Right lobe of liver (tissue), 6 donors: ENCODE data around the gene CUEDC1. TPM values are rescaled to one million over a fixed set of nuclear protein-coding genes. Genes with fewer than 3 reads are reported as not detected.

Experiments used
- ATAC-seq, 4 donors: fragments of 200-7000 bp; cut with Tn5 transposase; one replicate each; pipeline ENCODE4 v1.9.1; 2020; ENCODE audit warnings: mild to moderate bottlenecking in 4 of 4, moderate library complexity in 4 of 4
- DNase-seq, 3 donors: peaks; one replicate each; pipeline ENCODE4 v3.0.0-alpha.2; 2020
- H3K27ac ChIP-seq, 3 donors: fragments of 200-600 bp; one replicate each; pipeline ENCODE4 v1.8.0; 2022
- H3K27me3 ChIP-seq, 2 donors: fragments of 200-600 bp; one replicate each; pipeline ENCODE4 v1.8.0; 2022
- H3K36me3 ChIP-seq, 4 donors: fragments of 200-600 bp; sonication (generic) in 1 of 4; one replicate each; pipeline versions ENCODE4 v1.5.1 to v1.8.0; 2017 to 2022; ENCODE audit warnings: control low read depth in 1 of 4
- H3K4me1 ChIP-seq, 4 donors: fragments of 200-600 bp; sonication (generic) in 1 of 4; one replicate each; pipeline versions ENCODE4 v1.5.1 to v1.8.0; 2017 to 2022; ENCODE audit warnings: control low read depth in 1 of 4
- H3K4me3 ChIP-seq, 3 donors: fragments of 200-600 bp; one replicate each; pipeline ENCODE4 v1.8.0; 2022
- H3K9me3 ChIP-seq, 4 donors: fragments of 200-600 bp; sonication (generic) in 1 of 4; one replicate each; pipeline versions ENCODE4 v1.5.1 to v1.8.0; 2017 to 2022; ENCODE audit warnings: control low read depth in 1 of 4
- CTCF ChIP-seq, 4 donors: fragments of 200-600 bp in 3 of 4; fragments of 450-650 bp in 1 of 4; IDR thresholded peaks; one replicate each; pipeline versions ENCODE4 v1.5.1 to v1.8.0; 2016 to 2022; ENCODE audit warnings: antibody characterized with exemption in 4 of 4, mild to moderate bottlenecking in 2 of 4
- POLR2A ChIP-seq: fragments of 450-650 bp; IDR thresholded peaks from one replicate; pipeline ENCODE4 v1.6.1; 2017; ENCODE audit warnings: antibody characterized with exemption, mild to moderate bottlenecking
- WGBS: methylation state at CpG from one replicate; pipeline ENCODE4 v1.1.6; 2018; ENCODE audit warnings: low coverage, low lambda C conversion rate; ENCODE audit not compliant: insufficient coverage; ENCODE audit errors: missing lambda C conversion rate; 5-methylcytosine and 5-hydroxymethylcytosine counted together
- intact Hi-C, 2 donors: fragments of 100-400 bp; cut with DNase I; formaldehyde crosslinking; loops; one replicate each; pipeline versions ENCODE4 v1.11.2 to v1.14.1; 2022
- total RNA-seq, 6 experiments: library from RNA; depleted of rRNA in 2 of 6; stranded (reverse); fragments of >200 nt in 2 of 6; fragmentation: NEBNext Ultra II Directional in 3 of 6; extraction: Animal tissue kit (Norgen Biotek cat#: 25700) in 3 of 6; gene quantifications; one replicate each; pipeline versions ENCODE4 v1.1.0 to v1.2.4, GENCODE V29; 2016 to 2023
- donor health status: DM: no; HTN: yes; CAD: no.
- donor health status: DM: no; HTN: no; CAD: no.
- donor health status: DM: no; HTN: no; CAD: no.
- donor health status: DM: no; HTN: yes; CAD: no.
- donor health status: DM: no; HTN: yes; CAD: no.

The CUEDC1 gene
- total RNA-seq, 6 experiments from 2014 or later: 4.0 to 8.5 (median 5.5) TPM

GRCh38 chr17:57868910-57869616 lies 86.1 kb downstream of the CUEDC1 start:
- no peak overlapping the region for H3K27ac ChIP-seq
- ATAC-seq (no peak), DNase-seq (no peak)
- no peaks in the 10 kb centered on the region for H3K27me3 ChIP-seq
- no peaks in the 10 kb centered on the region for H3K4me1 ChIP-seq
- no peaks in the 10 kb centered on the region for H3K9me3 ChIP-seq
- WGBS: 83% methylated on average over 4 of the region's 13 CpGs
- intact Hi-C loops: loop anchor here (10.0 kb wide), 2 partner anchors 126 to 246 kb away; no protein-coding TSS in a partner anchor
- H3K4me3 ChIP-seq: no peak overlapping the region
- TF ChIP-seq CTCF (IDR thresholded peaks at IDR 0.05) (no peak), POLR2A (no peak)
- no peaks in the 10 kb centered on the region for H3K36me3 ChIP-seq

GRCh38 chr17:57868007-57868909 lies 87.0 kb downstream of the CUEDC1 start:
- Histone ChIP-seq H3K27me3 (no peaks in the 10 kb centered on the region), H3K4me3 (no peak overlapping the region), H3K36me3 (no peaks in the 10 kb centered on the region), H3K4me1 (no peaks in the 10 kb centered on the region), H3K27ac (no peak overlapping the region), H3K9me3 (no peaks in the 10 kb centered on the region)
- WGBS: 32% methylated on average over 10 of the region's 23 CpGs
- TF ChIP-seq CTCF (IDR thresholded peaks at IDR 0.05) (no peak), POLR2A (no peak)
- intact Hi-C loops: loop anchor here (10.0 kb wide), 2 partner anchors 127 to 247 kb away; no protein-coding TSS in a partner anchor
- ATAC-seq: peak in 3 of 4 donors; percentile 40 to 70 (median 51)
- no peak for DNase-seq

GRCh38 chr17:57867126-57867525 lies 88.1 kb downstream of the CUEDC1 start:
- H3K27ac ChIP-seq: no peak overlapping the region
- TF ChIP-seq POLR2A (no peak), CTCF (IDR thresholded peaks at IDR 0.05) (no peak)
- ATAC-seq (no peak), DNase-seq (no peak)
- H3K4me3 ChIP-seq: no peak overlapping the region
- intact Hi-C loops: loop anchor here (10.0 kb wide), 2 partner anchors 128 to 248 kb away; no protein-coding TSS in a partner anchor
- H3K36me3 ChIP-seq: no peaks in the 10 kb centered on the region
- no peaks in the 10 kb centered on the region for H3K9me3 ChIP-seq
- no peaks in the 10 kb centered on the region for H3K4me1 ChIP-seq
- peaks cover 0 to 2% of the 10 kb centered on the region in 2 donors for H3K27me3 ChIP-seq
- 33% methylated on average over 1 of the region's 10 CpGs for WGBS

- Histone ChIP-seq H3K27ac (no peak overlapping the region), H3K9me3 (no peaks in the 10 kb centered on the region), H3K27me3 (peaks cover 0 to 6% of the 10 kb centered on the region in 2 donors), H3K4me1 (peaks cover 0 to 3% (median 0%) of the 10 kb centered on the region in 4 donors), H3K4me3 (no peak overlapping the region), H3K36me3 (no peaks in the 10 kb centered on the region)
- TF ChIP-seq CTCF (IDR thresholded peaks at IDR 0.05) (no peak), POLR2A (no peak)
- intact Hi-C loops: loop anchor here (10.0 kb wide), 2 partner anchors 128 to 248 kb away; no protein-coding TSS in a partner anchor
- DNase-seq (no peak), ATAC-seq (no peak)
- WGBS: 60% methylated on average over 4 of the region's 5 CpGs
Observed at GRCh38 chr17:57866723-57867122, 88.5 kb downstream of the CUEDC1 start.
